SK-N-SH (cell line): Measurements from ENCODE around the gene SH3RF1.

Experiments
- CTCF ChIP-seq: fragments of 200-600 bp; sonication (generic); IDR thresholded peaks from 2 replicates; pipeline ENCODE4 v1.6.1; 2017; ENCODE audit warnings: antibody characterized with exemption, mild to moderate bottlenecking, moderate library complexity
- ELF1 ChIP-seq: IDR thresholded peaks from 2 replicates; pipeline ENCODE4 v1.4.0; 2012
- FOSL2 ChIP-seq: IDR thresholded peaks from 2 replicates; pipeline ENCODE4 v1.4.0; 2012; ENCODE audit warnings: low read depth, mild to moderate bottlenecking, moderate library complexity, borderline replicate concordance
- FOXM1 ChIP-seq: IDR thresholded peaks from 2 replicates; pipeline ENCODE4 v1.4.0; 2012; ENCODE audit warnings: low read depth, mild to moderate bottlenecking
- GABPA ChIP-seq: IDR thresholded peaks from 2 replicates; pipeline ENCODE4 v1.4.0; 2012; ENCODE audit warnings: low read depth, mild to moderate bottlenecking
- REST ChIP-seq: IDR thresholded peaks from 2 replicates; pipeline ENCODE4 v1.6.1; 2012; ENCODE audit warnings: mild to moderate bottlenecking, low read depth, low read length, moderate library complexity
- RFX5 ChIP-seq: IDR thresholded peaks from 2 replicates; pipeline ENCODE4 v1.6.1; 2012; ENCODE audit warnings: mild to moderate bottlenecking, improper control_type of control experiment, low read length
- YY1 ChIP-seq: IDR thresholded peaks from 2 replicates; pipeline ENCODE4 v1.4.0; 2012; ENCODE audit warnings: low read depth, mild to moderate bottlenecking
- TF ChIP-seq, protein P1 (sequence below): IDR thresholded peaks from 2 replicates; pipeline ENCODE4 v1.4.0; 2012; ENCODE audit warnings: low read depth, borderline replicate concordance

- TF ChIP-seq CTCF, result no peak
- TF ChIP-seq, protein P1, sequence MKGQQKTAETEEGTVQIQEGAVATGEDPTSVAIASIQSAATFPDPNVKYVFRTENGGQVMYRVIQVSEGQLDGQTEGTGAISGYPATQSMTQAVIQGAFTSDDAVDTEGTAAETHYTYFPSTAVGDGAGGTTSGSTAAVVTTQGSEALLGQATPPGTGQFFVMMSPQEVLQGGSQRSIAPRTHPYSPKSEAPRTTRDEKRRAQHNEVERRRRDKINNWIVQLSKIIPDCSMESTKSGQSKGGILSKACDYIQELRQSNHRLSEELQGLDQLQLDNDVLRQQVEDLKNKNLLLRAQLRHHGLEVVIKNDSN, result no peak
- no peak for TF ChIP-seq FOSL2
- TF ChIP-seq FOXM1, result no peak
- no peak for TF ChIP-seq GABPA
- TF ChIP-seq RFX5, result no peak
- no peak for TF ChIP-seq ELF1
- TF ChIP-seq YY1, result no peak
- TF ChIP-seq REST, result no peak
Observed at GRCh38 chr4:169128902-169129301, 141.9 kb downstream of the SH3RF1 start.
